CD14-positive monocyte (primary cell): ENCODE measurements around the gene TEDC1. TPM values are rescaled to one million over a fixed set of nuclear protein-coding genes. Genes with fewer than 3 reads are reported as not detected.

ENCODE experiments used
- DNase-seq, 3 donors: peaks; one replicate each; pipeline ENCODE4 v3.0.0-alpha.2; 2011 to 2022
- H2AFZ ChIP-seq: 2 replicates; pipeline ENCODE4 v1.6.0; 2012; ENCODE audit warnings: mild to moderate bottlenecking, low read depth, low read length, inconsistent platforms; ENCODE audit not compliant: insufficient read depth, poor library complexity, severe bottlenecking
- H3K27ac ChIP-seq, 2 donors: 1 replicate in 1 of 2; 2 replicates in 1 of 2; pipeline ENCODE4 v1.5.1; 2012 to 2013; ENCODE audit warnings: low read length in 2 of 2, control low read depth in 1 of 2, inconsistent platforms in 1 of 2, low read depth in 1 of 2, mild to moderate bottlenecking in 1 of 2
- H3K27me3 ChIP-seq, 2 donors: one replicate each; pipeline versions ENCODE4 v1.6.0 to v1.6.1; 2011 to 2013; ENCODE audit warnings: low read length in 2 of 2; ENCODE audit not compliant: control insufficient read depth in 2 of 2, insufficient read depth in 2 of 2
- H3K36me3 ChIP-seq, 2 donors: replicated peaks in 1 of 2; 1 replicate in 1 of 2; 2 replicates in 1 of 2; pipeline versions ENCODE4 v1.5.1 to v1.6.1; 2012 to 2013; ENCODE audit warnings: low read length in 2 of 2, control low read depth in 1 of 2, inconsistent platforms in 1 of 2, mild to moderate bottlenecking in 1 of 2; ENCODE audit not compliant: insufficient read depth in 2 of 2, control insufficient read depth in 1 of 2
- H3K4me1 ChIP-seq, 2 donors: 1 replicate in 1 of 2; 2 replicates in 1 of 2; pipeline versions ENCODE4 v1.5.1 to v1.6.1; 2012 to 2013; ENCODE audit warnings: low read length in 2 of 2, control low read depth in 1 of 2, inconsistent platforms in 1 of 2, mild to moderate bottlenecking in 1 of 2, moderate library complexity in 1 of 2; ENCODE audit not compliant: insufficient read depth in 2 of 2, control insufficient read depth in 1 of 2
- H3K4me2 ChIP-seq: replicated peaks from 2 replicates; pipeline ENCODE3; 2012; ENCODE audit warnings: low read length, moderate library complexity, mild to moderate bottlenecking; ENCODE audit not compliant: poor library complexity, severe bottlenecking; ENCODE audit errors: extremely low read depth
- H3K4me3 ChIP-seq, 3 experiments: fragments of 200-600 bp in 1 of 3; sonication (generic) in 1 of 3; replicated peaks in 1 of 3; 1 replicate in 2 of 3; 2 replicates in 1 of 3; pipeline ENCODE4 v1.5.1; 2011 to 2013; ENCODE audit warnings: low read length in 3 of 3, mild to moderate bottlenecking in 3 of 3, control low read depth in 2 of 3, low read depth in 2 of 3, inconsistent platforms in 1 of 3, moderate library complexity in 1 of 3
- H3K79me2 ChIP-seq: 2 replicates; pipeline ENCODE4 v1.6.0; 2012; ENCODE audit warnings: mild to moderate bottlenecking, control low read depth, inconsistent platforms, low read length, moderate library complexity; ENCODE audit not compliant: insufficient read depth
- H3K9ac ChIP-seq: 2 replicates; pipeline ENCODE4 v1.6.0; 2017; ENCODE audit warnings: low read length, mild to moderate bottlenecking; ENCODE audit not compliant: insufficient read depth, poor library complexity, severe bottlenecking
- H3K9me3 ChIP-seq, 2 donors: replicated peaks in 1 of 2; 1 replicate in 1 of 2; 2 replicates in 1 of 2; pipeline versions ENCODE4 v1.5.1 to v1.6.1; 2012 to 2013; ENCODE audit warnings: low read length in 2 of 2, control low read depth in 1 of 2; ENCODE audit not compliant: control insufficient read depth in 1 of 2, insufficient read depth in 1 of 2
- H4K20me1 ChIP-seq: 2 replicates; pipeline ENCODE4 v1.6.0; 2012; ENCODE audit warnings: mild to moderate bottlenecking, low read length, control low read depth, moderate library complexity; ENCODE audit not compliant: insufficient read depth
- H3K27ac Mint-ChIP-seq, 7 donors: one replicate each; pipeline ENCODE4 v1.8.0; 2020; ENCODE audit warnings: mild to moderate bottlenecking in 7 of 7, mixed read lengths in 7 of 7, moderate library complexity in 6 of 7, inconsistent platforms in 2 of 7
- H3K27me3 Mint-ChIP-seq, 3 donors: one replicate each; pipeline ENCODE4 v1.8.0; 2021 to 2022; ENCODE audit warnings: low read depth in 3 of 3, mild to moderate bottlenecking in 3 of 3, mixed read lengths in 3 of 3, moderate library complexity in 3 of 3, inconsistent platforms in 1 of 3
- H3K36me3 Mint-ChIP-seq, 2 donors: one replicate each; pipeline ENCODE4 v1.8.0; 2020; ENCODE audit warnings: mixed read lengths in 2 of 2, inconsistent platforms in 1 of 2, mild to moderate bottlenecking in 1 of 2
- H3K4me1 Mint-ChIP-seq: one replicate; pipeline ENCODE4 v1.8.0; 2020; ENCODE audit warnings: mild to moderate bottlenecking, mixed read lengths
- H3K4me3 Mint-ChIP-seq, 2 donors: one replicate each; pipeline ENCODE4 v1.8.0; 2020; ENCODE audit warnings: mild to moderate bottlenecking in 2 of 2, mixed read lengths in 2 of 2, moderate library complexity in 1 of 2
- H3K9me3 Mint-ChIP-seq, 7 donors: one replicate each; pipeline ENCODE4 v1.8.0; 2020 to 2022; ENCODE audit warnings: mixed read lengths in 7 of 7, mild to moderate bottlenecking in 6 of 7, moderate library complexity in 6 of 7, inconsistent platforms in 2 of 7
- CTCF ChIP-seq: fragments of 200-600 bp; IDR thresholded peaks from one replicate; pipeline ENCODE4 v1.8.0; 2022; ENCODE audit warnings: antibody characterized with exemption, mild to moderate bottlenecking
- WGBS: methylation state at CpG from one replicate; pipeline ENCODE4 v1.1.5; 2013; ENCODE audit warnings: missing lambda C conversion rate; ENCODE audit not compliant: insufficient coverage; 5-methylcytosine and 5-hydroxymethylcytosine counted together
- intact Hi-C, 2 donors: fragments of 100-400 bp; cut with micrococcal nuclease; formaldehyde crosslinking; loops; one replicate each; pipeline versions ENCODE4 v1.15.0 to v1.15.1; 2023
- polyA plus RNA-seq, 3 donors: library from polyadenylated mRNA; depleted of rRNA in 1 of 3; unstranded in 2 of 3; stranded (reverse) in 1 of 3; fragments of 300-500 nt in 2 of 3; fragments of >200 nt in 1 of 3; fragmentation: Illumina TruSeq in 2 of 3; gene quantifications; 1 replicate in 2 of 3; 2 replicates in 1 of 3; pipeline ENCODE4 v1.2.3, GENCODE V29; 2012 to 2021

Gene TEDC1
- polyA plus RNA-seq, 3 donors = 7.8 to 23.4 (median 9.0) TPM

GRCh38 chr14:105501504-105502291, 10.7 kb downstream of the TEDC1 start:
- peak overlapping the region in 1 of 7 donors; percentile 43 for H3K27ac Mint-ChIP-seq

More at GRCh38 chr14:105501504-105502291, 10.7 kb downstream of the TEDC1 start:
- Histone ChIP-seq H3K27ac (no peak overlapping the region), H3K27me3 (no peaks in the 10 kb centered on the region), H2AFZ (no peak overlapping the region), H3K4me1 (no peaks in the 10 kb centered on the region), H3K36me3 (peaks cover 3 to 14% of the 10 kb centered on the region in 2 donors), H3K9me3 (no peaks in the 10 kb centered on the region), H3K79me2 (no peaks in the 10 kb centered on the region), H3K9ac (no peak overlapping the region), H3K4me3 (no peak overlapping the region), H4K20me1 (no peaks in the 10 kb centered on the region), H3K4me2 (no peak overlapping the region)
- Mint-ChIP-seq H3K27me3 (peaks cover 8 to 15% (median 14%) of the 10 kb centered on the region in 3 donors), H3K4me3 (no peak overlapping the region), H3K9me3 (no peaks in the 10 kb centered on the region), H3K4me1 (no peaks in the 10 kb centered on the region), H3K36me3 (peaks cover 2 to 17% of the 10 kb centered on the region in 2 donors)
- intact Hi-C loops = no loop called here
- over 99% methylated on average over 8 of the region's 13 CpGs for WGBS
- no peak for TF ChIP-seq CTCF
- no peak for DNase-seq
